ENCODE data around the gene TSEN54. TPM values are rescaled to one million over a fixed set of nuclear protein-coding genes. Genes with fewer than 3 reads are reported as not detected.

The TSEN54 gene
- polyA plus RNA-seq, 4 donors = 20.8 to 71.0 (median 45.0) TPM

Other genes starting within 250 kb of the TSEN54 start
- gene MIF4GD, start 245.3 kb upstream of the TSEN54 start, polyA plus RNA-seq (ENCODE audit: insufficient read length in 4 of 4) = 10 to 100 TPM; 16.1 to 22.5 (median 20.4) TPM
- gene SLC25A19, start 227.1 kb upstream of the TSEN54 start, polyA plus RNA-seq (ENCODE audit: insufficient read length in 4 of 4) = 1 to 10 TPM; 6.5 to 8.5 (median 8.1) TPM
- 100 to 1,000 TPM in 2 of 4 donors, 10 to 100 TPM in 2; 96.8 to 117 (median 102) TPM for gene GRB2, start 110.8 kb upstream of the TSEN54 start, polyA plus RNA-seq (ENCODE audit: insufficient read length in 4 of 4)
- gene TMEM94, start 59.9 kb upstream of the TSEN54 start, polyA plus RNA-seq (ENCODE audit: insufficient read length in 4 of 4) = 100 to 1,000 TPM in 1 of 4 donors, 10 to 100 TPM in 3; 65.4 to 105 (median 88.2) TPM
- 10 to 100 TPM; 22.5 to 34.6 (median 30.5) TPM for gene CASKIN2, start 991 bp upstream of the TSEN54 start, polyA plus RNA-seq (ENCODE audit: insufficient read length in 4 of 4)
- gene LLGL2, start 9.2 kb downstream of the TSEN54 start, polyA plus RNA-seq (ENCODE audit: insufficient read length in 4 of 4) = 100 to 1,000 TPM in 1 of 4 donors, 10 to 100 TPM in 2, 1 to 10 TPM in 1; 5.3 to 103 (median 49.8) TPM
- 100 to 1,000 TPM in 3 of 4 donors, 10 to 100 TPM in 1; 89.0 to 224 (median 182) TPM for gene MYO15B, start 71.3 kb downstream of the TSEN54 start, polyA plus RNA-seq (ENCODE audit: insufficient read length in 4 of 4)
- 10 to 100 TPM in 1 of 4 donors, 1 to 10 TPM in 3; 1.7 to 10.3 (median 6.4) TPM for gene SMIM5, start 116.9 kb downstream of the TSEN54 start, polyA plus RNA-seq (ENCODE audit: insufficient read length in 4 of 4)
- 10 to 100 TPM; 23.0 to 62.8 (median 36.7) TPM for gene RECQL5, start 150.6 kb downstream of the TSEN54 start, polyA plus RNA-seq (ENCODE audit: insufficient read length in 4 of 4)
- 100 to 1,000 TPM in 1 of 4 donors, 10 to 100 TPM in 3; 93.6 to 103 (median 96.9) TPM for gene SAP30BP, start 150.8 kb downstream of the TSEN54 start, polyA plus RNA-seq (ENCODE audit: insufficient read length in 4 of 4)
- gene ITGB4, start 204.9 kb downstream of the TSEN54 start, polyA plus RNA-seq (ENCODE audit: insufficient read length in 4 of 4) = 10 to 100 TPM in 3 of 4 donors, 1 to 10 TPM in 1; 9.0 to 15.4 (median 12.4) TPM
- gene GALK1, start 248.7 kb downstream of the TSEN54 start, polyA plus RNA-seq (ENCODE audit: insufficient read length in 4 of 4) = 10 to 100 TPM; 19.2 to 36.1 (median 24.1) TPM